ENCODE results near the gene ERBIN.
"Not testable (repeated sequence)": the region's sequence is repeated elsewhere in the genome, so short reads cannot be mapped to it uniquely, and the experiment has no call there.

ERBIN gene

DNA sequence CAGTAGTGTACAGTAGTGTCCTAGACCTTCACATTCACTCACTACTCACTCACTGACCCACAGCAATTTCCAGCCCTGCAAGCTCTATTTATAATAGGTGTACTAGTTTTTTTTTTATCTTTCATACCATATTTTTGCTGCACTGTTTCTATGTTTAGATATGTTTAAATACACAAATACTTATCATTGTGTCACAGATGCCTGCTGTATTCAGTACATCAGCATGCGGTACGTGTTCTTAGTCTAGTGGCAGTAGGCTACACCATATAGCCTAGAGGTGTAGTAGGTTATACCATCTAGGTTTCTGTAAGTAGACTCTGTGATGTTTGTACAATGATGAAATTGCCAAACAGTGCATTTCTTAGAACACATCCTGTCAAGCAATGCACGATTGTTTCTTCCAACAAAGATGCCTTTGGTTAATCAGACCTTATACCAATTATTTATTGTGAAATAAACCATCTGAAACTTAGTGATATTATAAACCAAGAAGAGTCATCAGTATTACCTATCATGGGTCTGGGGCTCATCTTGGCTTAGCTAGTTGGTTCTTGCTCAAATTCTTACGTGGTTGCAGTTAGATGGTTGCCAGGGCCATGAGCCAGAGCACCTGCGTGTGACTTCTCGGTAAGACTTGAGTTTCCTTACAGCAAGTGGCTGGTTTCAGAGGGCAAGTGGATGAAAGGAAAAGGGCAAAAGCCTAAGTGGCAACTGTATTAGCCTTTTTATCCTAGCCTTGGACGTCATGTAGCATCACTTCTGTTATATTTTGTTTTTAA, 41.1 kb downstream of the ERBIN start:
- DNase-seq (ENCODE audit: low spot score in 2 of 2) (no peak), ATAC-seq (no peak)
- Mint-ChIP-seq H3K27ac (no peak overlapping the region), H3K4me1 (peaks cover 68% of the 10 kb centered on the region), H3K36me3 (no peaks in the 10 kb centered on the region), H3K9me3 (no peaks in the 10 kb centered on the region), H3K4me3 (no peak overlapping the region)

DNA sequence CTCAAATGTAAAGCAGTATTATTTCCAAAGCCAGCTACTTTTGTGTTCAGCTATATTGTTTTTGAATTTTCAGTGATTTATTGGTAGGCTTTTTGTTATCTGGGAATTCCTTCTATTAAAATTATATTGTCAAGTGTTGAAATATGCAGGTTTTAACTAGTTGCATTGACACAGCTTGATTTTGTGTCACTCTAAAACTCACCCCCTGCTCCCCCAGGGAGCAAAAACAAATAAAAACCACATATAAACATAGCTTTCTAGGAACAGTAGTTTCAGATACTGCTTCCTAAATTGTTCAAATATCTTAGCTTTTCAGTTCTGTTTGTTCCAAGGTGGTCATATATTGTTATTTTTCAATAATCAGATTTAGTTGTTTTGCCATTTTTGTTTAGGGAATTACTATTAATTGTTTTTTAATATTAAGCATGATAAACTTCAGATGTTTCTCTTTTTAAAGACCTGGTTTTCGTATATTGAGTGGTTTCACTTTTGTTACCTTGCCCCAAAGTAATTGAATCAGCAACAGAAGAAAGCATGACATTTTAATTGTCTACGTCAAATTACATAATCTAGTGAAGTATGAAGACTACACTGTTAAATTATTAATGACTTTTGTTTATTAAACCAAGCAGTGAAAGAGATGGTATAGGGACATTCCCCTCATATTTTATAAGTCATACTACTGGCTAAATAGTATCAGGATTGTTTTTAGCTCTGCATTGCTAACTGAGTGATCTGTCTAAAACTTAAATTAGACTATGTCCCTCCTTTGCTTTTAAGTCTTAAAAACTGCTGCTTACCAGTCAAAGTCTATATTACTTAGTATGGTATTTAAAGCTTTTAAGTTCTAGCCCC, 43.4 kb downstream of the ERBIN start:
- Mint-ChIP-seq H3K36me3 (no peaks in the 10 kb centered on the region), H3K9me3 (no peaks in the 10 kb centered on the region), H3K4me3 (peak overlapping the region; percentile 38), H3K4me1 (peaks cover 71% of the 10 kb centered on the region), H3K27ac (peak overlapping the region; percentile 36)
- ATAC-seq (no peak), DNase-seq (ENCODE audit: low spot score in 2 of 2) (no peak)

DNA sequence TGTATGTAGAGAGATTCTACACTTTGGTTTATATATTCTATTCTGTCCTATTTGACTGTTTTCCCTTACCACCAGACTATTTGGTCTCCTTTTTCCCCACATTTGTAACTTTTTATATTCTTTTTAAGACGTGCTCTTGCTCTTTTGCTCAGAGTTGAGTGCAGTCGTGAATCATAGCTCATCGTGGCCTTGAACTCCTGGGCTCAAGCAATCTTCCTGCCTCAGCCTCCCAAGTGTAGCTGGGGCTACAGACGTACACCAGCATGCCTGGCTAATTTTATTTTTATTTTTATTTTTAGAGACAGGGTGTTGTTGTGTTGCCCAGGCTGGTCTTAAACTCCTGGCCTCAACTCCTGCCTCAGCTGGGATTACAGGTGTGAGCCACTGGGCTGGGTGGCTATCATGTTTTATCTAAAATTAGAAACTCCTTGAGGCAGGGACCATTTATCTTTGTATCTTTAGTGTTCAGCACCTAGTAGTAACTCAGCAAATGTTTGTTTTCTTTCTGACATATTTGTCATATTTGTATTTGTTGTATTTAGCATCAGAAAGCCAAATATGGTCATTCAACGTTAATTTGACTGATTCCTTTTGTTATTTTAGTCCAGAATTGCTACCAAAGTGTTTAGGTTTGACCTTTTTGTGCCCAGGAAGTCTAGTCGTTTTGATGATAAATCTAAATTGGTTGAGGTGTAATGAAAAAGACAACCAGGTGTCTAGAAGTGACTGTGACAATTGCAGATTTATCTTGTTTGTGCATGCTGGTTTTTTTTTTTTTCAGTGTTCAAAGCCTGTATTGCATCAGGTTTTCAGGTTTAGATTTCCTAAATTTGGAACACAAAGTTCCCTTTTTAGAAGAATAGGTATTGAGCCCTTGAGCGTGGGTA, 44.3 kb downstream of the ERBIN start:
- Mint-ChIP-seq H3K27ac (no peak overlapping the region), H3K9me3 (no peaks in the 10 kb centered on the region), H3K4me3 (peak overlapping the region; percentile 38), H3K4me1 (peaks cover 71% of the 10 kb centered on the region), H3K36me3 (no peaks in the 10 kb centered on the region)
- DNase-seq (ENCODE audit: low spot score in 2 of 2), result no peak
- ATAC-seq, result no peak

DNA sequence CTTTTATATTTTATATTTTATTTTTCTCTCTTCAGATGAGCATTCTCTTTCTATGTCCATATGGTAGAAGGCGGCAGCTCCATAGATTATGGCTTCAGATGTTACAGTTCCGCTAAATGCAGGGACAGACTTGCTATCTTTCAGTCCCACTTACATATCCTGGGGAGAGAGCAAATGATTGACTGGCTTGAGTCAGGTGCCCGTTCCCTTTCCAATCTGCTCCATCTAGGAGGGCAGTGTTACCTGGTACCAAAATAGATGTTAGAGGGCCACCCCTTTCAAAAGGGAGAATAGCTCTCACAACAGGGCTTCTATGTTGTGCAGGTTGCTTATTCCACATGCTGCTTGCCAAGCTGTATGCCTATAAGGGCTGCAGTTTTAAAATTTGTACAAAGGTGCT, 45.3 kb downstream of the ERBIN start:
- Mint-ChIP-seq H3K27ac (no peak overlapping the region), H3K9me3 (no peaks in the 10 kb centered on the region), H3K4me3 (no peak overlapping the region), H3K36me3 (no peaks in the 10 kb centered on the region), H3K4me1 (peaks cover 72% of the 10 kb centered on the region)
- no peak for ATAC-seq
- DNase-seq (ENCODE audit: low spot score in 2 of 2), result no peak

DNA sequence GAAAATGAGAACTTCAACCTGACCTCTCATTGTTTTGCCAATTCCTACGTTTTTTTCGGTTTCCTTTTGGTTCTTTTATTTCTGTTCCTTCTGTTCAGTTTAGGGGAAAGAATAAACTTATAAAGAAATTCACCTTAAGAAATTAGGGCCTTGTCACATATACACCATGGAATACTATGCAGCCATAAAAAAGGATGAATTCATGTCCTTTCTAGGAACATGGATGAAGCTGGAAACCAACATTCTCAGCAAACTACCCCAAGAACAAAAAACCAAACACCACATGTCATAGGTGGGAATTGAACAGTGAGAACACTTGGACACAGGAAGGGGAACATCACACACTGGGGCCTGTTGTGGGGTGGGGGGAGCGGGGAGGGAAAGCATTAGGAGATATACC, 46.5 kb downstream of the ERBIN start:
- H3K4me3 Mint-ChIP-seq; H3K36me3 Mint-ChIP-seq; DNase-seq (ENCODE audit: low spot score in 2 of 2); H3K27ac Mint-ChIP-seq; H3K9me3 Mint-ChIP-seq; ATAC-seq: not testable (repeated sequence)
- peaks cover 63% of the 10 kb centered on the region for H3K4me1 Mint-ChIP-seq

DNA sequence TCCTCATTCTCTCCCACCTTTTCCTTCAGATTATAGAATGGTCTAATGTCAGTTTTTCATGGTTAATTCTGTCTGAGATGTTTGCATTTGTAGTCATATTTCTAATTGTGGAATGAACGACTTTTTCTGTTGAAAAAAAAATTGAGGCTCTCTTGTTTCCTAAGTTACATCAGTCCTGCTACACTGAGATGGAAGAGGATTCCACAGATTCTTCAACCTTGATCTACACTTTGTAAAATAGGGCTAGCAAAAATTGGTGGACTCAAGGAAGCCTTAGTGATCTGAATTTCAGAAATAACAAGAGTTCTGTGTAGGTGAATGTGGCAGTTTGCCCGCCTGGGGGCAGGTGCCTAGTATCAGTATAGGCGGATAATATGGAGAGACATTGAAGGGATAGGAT, 51.9 kb downstream of the ERBIN start:
- no peak overlapping the region for H3K4me3 Mint-ChIP-seq
- H3K9me3 Mint-ChIP-seq, result no peaks in the 10 kb centered on the region
- no peak overlapping the region for H3K27ac Mint-ChIP-seq
- no peaks in the 10 kb centered on the region for H3K36me3 Mint-ChIP-seq
- peaks cover 60% of the 10 kb centered on the region for H3K4me1 Mint-ChIP-seq
- ATAC-seq (no peak), DNase-seq (ENCODE audit: low spot score in 2 of 2) (no peak)

DNA sequence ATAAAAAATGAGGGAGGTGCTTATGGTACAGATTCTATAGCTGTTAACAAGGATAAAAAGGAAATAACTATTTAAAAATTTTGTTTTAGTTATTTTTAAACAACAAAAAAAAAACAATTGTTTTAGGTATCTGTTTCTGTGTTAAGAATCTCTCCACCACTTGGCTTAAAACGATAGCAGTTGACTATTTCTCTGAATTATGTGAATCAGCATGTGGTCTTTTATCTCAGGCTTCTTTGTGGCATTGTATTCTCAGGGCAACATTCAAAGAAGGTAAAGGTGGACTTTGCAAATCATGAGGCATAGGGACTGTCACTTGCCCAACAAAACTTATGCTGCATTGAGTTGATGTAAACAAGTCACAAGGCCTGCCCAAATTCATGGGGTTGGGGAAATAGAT, 55.2 kb downstream of the ERBIN start:
- DNase-seq (ENCODE audit: low spot score in 2 of 2) (no peak), ATAC-seq (peak; percentile 72)
- Mint-ChIP-seq H3K36me3 (no peaks in the 10 kb centered on the region), H3K4me1 (peaks cover 61% of the 10 kb centered on the region), H3K4me3 (no peak overlapping the region), H3K9me3 (no peaks in the 10 kb centered on the region), H3K27ac (peak overlapping the region; percentile 41)

DNA sequence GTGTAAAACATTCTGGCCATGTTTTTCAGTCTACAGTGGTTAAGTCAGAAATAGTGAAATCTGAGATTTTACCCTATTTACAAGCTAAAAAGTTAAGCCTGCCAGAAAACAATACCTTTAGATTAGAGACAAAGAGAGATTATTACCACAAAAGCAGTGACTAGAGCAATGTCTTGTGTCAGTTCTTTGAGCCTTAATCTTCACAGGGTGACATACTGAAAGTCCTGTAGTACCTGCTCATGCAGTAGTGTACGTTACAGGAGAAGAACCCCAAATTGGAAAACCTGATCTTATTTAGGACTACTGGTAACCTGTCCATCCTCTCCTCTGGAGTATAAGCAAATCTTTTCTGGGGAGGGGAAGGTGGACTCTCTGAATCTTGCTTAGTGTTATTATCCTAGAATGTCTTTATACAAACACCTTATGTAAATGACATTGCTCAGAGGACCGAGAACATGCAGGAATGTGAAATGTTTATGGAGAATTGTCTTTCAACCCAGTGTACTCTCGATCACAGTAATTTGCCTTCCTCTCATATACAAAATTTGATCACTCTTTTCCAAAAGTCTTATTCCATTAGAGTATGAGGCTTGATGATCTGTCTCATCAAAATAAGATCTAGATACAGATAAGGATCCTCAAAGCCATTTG, 55.7 kb downstream of the ERBIN start:
- peaks cover 66% of the 10 kb centered on the region for H3K4me1 Mint-ChIP-seq
- peak overlapping the region; percentile 41 for H3K27ac Mint-ChIP-seq
- no peak overlapping the region for H3K4me3 Mint-ChIP-seq
- no peaks in the 10 kb centered on the region for H3K36me3 Mint-ChIP-seq
- H3K9me3 Mint-ChIP-seq, result no peaks in the 10 kb centered on the region
- DNase-seq (ENCODE audit: low spot score in 2 of 2) (no peak), ATAC-seq (no peak)

DNA sequence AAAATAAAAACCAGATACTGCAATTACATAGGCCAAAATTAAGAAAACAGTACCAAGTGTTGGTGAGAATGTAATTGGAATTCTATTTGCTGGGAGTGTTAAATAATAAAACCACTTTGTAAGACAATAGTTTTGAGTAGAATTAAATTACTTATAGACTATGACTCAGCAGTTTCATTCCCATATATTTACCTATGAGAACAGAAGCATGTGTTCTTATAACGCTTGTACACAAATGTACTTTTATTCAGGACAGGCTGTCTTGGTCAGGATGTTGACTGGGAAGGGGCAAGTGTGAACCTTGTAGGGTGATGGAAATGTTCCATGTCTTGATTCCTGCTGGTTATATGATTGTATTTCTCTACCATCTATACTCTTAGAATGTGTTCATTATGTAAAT, 56.3 kb downstream of the ERBIN start:
- H3K4me3 Mint-ChIP-seq, result no peak overlapping the region
- ATAC-seq, result no peak
- no peak for DNase-seq (ENCODE audit: low spot score in 2 of 2)
- H3K9me3 Mint-ChIP-seq, result no peaks in the 10 kb centered on the region
- H3K36me3 Mint-ChIP-seq, result no peaks in the 10 kb centered on the region
- H3K4me1 Mint-ChIP-seq, result peaks cover 67% of the 10 kb centered on the region
- peak overlapping the region; percentile 41 for H3K27ac Mint-ChIP-seq

DNA sequence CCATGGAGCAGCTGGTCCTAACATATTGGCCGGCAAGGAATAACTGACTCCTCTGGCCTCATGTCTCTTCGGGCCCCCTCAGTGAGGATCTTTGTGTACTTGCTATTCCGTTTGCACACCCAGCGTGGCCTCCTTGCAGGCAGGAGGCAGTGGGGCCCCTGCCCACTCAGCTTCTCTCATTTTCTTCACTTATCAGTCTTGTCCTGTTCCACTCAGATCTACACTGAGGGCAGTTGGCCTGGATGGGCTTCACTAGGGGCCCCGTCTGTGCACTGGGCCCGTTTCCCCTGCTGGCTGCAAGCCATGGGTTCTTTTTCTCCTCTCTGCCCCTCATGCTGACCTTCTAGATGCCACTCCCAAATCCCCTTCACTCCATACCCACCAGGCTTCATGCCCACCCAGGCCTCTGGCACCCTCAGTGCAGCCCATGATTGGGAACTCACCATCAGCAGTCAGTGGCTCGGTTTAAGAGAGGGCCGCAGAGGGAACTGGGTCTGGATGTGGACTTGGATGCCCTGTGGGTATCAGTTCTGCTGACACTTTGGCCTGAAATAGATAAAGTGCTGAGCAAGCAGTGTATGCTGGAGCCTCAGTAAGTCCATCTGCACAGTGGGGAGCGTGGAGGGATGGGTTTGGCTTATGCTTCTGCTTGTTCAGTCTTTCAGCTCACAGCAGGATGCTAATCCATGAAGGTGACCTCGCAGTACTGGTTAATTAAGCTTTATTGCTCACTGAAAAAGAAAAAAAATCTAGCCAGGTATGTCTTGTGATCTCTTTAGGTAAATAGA, 57.9 kb downstream of the ERBIN start:
- H3K4me1 Mint-ChIP-seq, result peaks cover 62% of the 10 kb centered on the region
- peaks cover 4% of the 10 kb centered on the region for H3K36me3 Mint-ChIP-seq
- ATAC-seq (peak; percentile 11), DNase-seq (ENCODE audit: low spot score in 2 of 2) (no peak)
- H3K4me3 Mint-ChIP-seq, result no peak overlapping the region
- H3K9me3 Mint-ChIP-seq, result no peaks in the 10 kb centered on the region
- peak overlapping the region; percentile 68 for H3K27ac Mint-ChIP-seq

DNA sequence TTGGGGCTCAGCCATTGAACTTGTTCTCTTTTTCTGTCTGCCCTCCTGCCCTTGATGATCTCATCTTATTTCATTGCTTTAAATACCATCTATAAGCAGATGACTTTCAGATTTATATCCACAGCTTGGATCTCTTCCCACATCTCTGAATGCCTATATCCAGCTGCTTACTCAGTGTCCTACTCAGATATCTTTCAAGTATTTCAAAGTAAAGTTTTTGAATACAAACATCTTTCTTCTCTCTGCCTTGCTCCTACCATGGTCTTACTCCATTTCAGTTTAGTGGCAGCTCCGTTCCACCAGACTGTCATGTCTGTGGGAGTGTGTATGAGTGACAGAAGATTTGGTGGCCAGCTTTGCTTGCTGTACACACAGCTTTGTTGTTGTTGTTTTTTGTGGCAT, 59.7 kb downstream of the ERBIN start:
- DNase-seq (ENCODE audit: low spot score in 2 of 2), result no peak
- H3K36me3 Mint-ChIP-seq, result peaks cover 13% of the 10 kb centered on the region
- no peak overlapping the region for H3K4me3 Mint-ChIP-seq
- peak overlapping the region; percentile 14 for H3K27ac Mint-ChIP-seq
- no peaks in the 10 kb centered on the region for H3K9me3 Mint-ChIP-seq
- ATAC-seq, result no peak
- H3K4me1 Mint-ChIP-seq, result peaks cover 51% of the 10 kb centered on the region

DNA sequence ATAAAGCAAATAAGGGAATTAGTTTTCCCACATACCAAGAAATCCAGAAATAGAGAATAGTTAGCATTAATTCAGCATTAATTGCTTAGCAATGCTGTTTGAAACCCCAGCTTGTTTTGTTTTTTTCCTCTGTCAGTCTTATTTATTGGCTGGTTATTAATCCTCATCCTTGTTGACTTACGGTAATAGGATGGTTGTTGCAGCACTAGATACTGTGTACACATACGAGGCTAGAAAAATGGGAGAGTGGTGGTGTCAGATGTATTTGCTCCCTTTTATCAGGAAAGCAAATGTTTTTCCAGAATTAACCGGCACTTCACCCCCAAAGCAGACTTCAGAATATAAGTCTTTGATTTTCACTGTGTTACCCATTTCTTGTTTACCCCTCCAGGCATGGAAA, 60.4 kb downstream of the ERBIN start:
- DNase-seq (ENCODE audit: low spot score in 2 of 2), result no peak
- no peak overlapping the region for H3K27ac Mint-ChIP-seq
- no peak for ATAC-seq
- peaks cover 13% of the 10 kb centered on the region for H3K36me3 Mint-ChIP-seq
- no peak overlapping the region for H3K4me3 Mint-ChIP-seq
- H3K4me1 Mint-ChIP-seq, result peaks cover 43% of the 10 kb centered on the region
- no peaks in the 10 kb centered on the region for H3K9me3 Mint-ChIP-seq

DNA sequence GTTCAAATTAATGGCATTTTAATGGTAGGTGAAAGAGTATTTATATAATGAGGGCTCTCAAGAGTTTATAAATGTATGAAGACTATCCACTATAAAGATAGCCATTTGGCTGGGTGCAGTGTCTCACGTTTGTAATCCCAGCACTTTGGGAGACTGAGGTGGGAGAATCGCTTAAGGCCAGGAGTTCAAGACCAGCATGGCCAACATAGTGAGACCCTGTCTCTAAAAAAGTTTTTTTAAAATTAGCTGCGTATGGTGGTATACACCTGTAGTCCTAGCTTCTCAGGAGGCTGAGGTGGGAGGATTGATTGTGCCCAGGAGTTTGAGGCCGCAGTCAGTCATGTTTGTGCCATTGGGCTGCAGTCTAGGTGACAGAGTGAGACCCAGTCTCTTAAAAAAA, 61.6 kb downstream of the ERBIN start:
- no peak for ATAC-seq
- peaks cover 36% of the 10 kb centered on the region for H3K4me1 Mint-ChIP-seq
- H3K36me3 Mint-ChIP-seq, result peaks cover 22% of the 10 kb centered on the region
- DNase-seq (ENCODE audit: low spot score in 2 of 2), result no peak
- no peaks in the 10 kb centered on the region for H3K9me3 Mint-ChIP-seq
- H3K27ac Mint-ChIP-seq, result no peak overlapping the region
- H3K4me3 Mint-ChIP-seq, result no peak overlapping the region

DNA sequence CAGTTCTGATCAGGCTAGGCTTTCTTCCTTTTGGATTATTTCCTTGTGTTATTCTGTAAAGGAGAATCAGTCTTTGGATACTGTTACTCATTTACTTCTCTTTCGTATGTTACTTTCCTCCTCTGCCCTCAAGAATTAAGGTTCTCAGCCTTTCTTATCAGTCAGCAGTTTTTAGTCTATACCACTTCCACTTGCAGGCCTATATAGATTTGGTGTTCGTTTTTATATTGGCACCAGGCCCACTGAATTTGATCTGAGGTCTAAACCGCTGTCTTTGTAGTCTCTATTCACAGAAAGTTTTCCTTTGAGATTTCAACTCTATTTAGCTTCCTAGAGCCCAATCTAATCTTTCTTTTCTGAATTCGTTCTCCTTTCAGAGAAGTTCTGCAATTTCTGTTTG, 62.8 kb downstream of the ERBIN start:
- peaks cover 28% of the 10 kb centered on the region for H3K36me3 Mint-ChIP-seq
- peak overlapping the region; percentile 71 for H3K27ac Mint-ChIP-seq
- ATAC-seq, result no peak
- no peak overlapping the region for H3K4me3 Mint-ChIP-seq
- peaks cover 33% of the 10 kb centered on the region for H3K4me1 Mint-ChIP-seq
- DNase-seq (ENCODE audit: low spot score in 2 of 2), result no peak
- no peaks in the 10 kb centered on the region for H3K9me3 Mint-ChIP-seq

All from stimulated activated effector memory CD8-positive, alpha-beta T cell treated with anti-CD3 and anti-CD28 coated beads, Interleukin-12 subunit alpha, Interleukin-12 subunit beta, amount 100 ng/mL, for 72 hours (primary cell).